ENCODE measurements around the gene FSTL5.

FSTL5 gene

GRCh38 chr4:161442921-161443320 lies 720.9 kb downstream of the FSTL5 start:
- Histone ChIP-seq H3F3A (ENCODE audit: insufficient read depth) (no peaks in the 10 kb centered on the region), H2AFZ (ENCODE audit: low read depth, low read length, severe bottlenecking) (no peak overlapping the region), H3K9me2 (replicated peaks; ENCODE audit: insufficient read depth, low read length) (no peaks in the 10 kb centered on the region), H3K27me3 (ENCODE audit: low read length) (no peaks in the 10 kb centered on the region), H3K9ac (ENCODE audit: low read length) (no peak overlapping the region), H3K9me3 (ENCODE audit: insufficient read depth, low read length) (no peaks in the 10 kb centered on the region), H3K4me3 (ENCODE audit: insufficient read depth, low read length, poor library complexity, severe bottlenecking) (no peak overlapping the region), H3K36me3 (ENCODE audit: low read length) (no peaks in the 10 kb centered on the region), H4K20me1 (ENCODE audit: low read depth, low read length) (no peaks in the 10 kb centered on the region), H3K79me2 (ENCODE audit: insufficient read depth, low read length) (no peaks in the 10 kb centered on the region), H3K4me2 (ENCODE audit: low read depth, low read length, poor library complexity, severe bottlenecking) (no peak overlapping the region), H3K27ac (ENCODE audit: low read depth, low read length) (no peak overlapping the region)
- no peak for TF ChIP-seq EZH2phosphoT487 (conservative IDR thresholded peaks at IDR 0.05; ENCODE audit: low read length)
- TF ChIP-seq CTCF (IDR thresholded peaks at IDR 0.05; ENCODE audit: insufficient read depth, low read length, poor library complexity, severe bottlenecking), result no peak

- no peak overlapping the region for H2AFZ ChIP-seq (ENCODE audit: low read depth, low read length, severe bottlenecking)
- H3K4me2 ChIP-seq (ENCODE audit: low read depth, low read length, poor library complexity, severe bottlenecking), result no peak overlapping the region
- no peaks in the 10 kb centered on the region for H3K9me2 ChIP-seq (replicated peaks; ENCODE audit: insufficient read depth, low read length)
- no peaks in the 10 kb centered on the region for H4K20me1 ChIP-seq (ENCODE audit: low read depth, low read length)
- no peak for TF ChIP-seq EZH2phosphoT487 (conservative IDR thresholded peaks at IDR 0.05; ENCODE audit: low read length)
- TF ChIP-seq CTCF (IDR thresholded peaks at IDR 0.05; ENCODE audit: insufficient read depth, low read length, poor library complexity, severe bottlenecking), result no peak
- H3K36me3 ChIP-seq (ENCODE audit: low read length), result no peaks in the 10 kb centered on the region
- H3K9ac ChIP-seq (ENCODE audit: low read length), result no peak overlapping the region
- H3K27me3 ChIP-seq (ENCODE audit: low read length), result no peaks in the 10 kb centered on the region
- no peaks in the 10 kb centered on the region for H3F3A ChIP-seq (ENCODE audit: insufficient read depth)
- no peaks in the 10 kb centered on the region for H3K9me3 ChIP-seq (ENCODE audit: insufficient read depth, low read length)
- H3K27ac ChIP-seq (ENCODE audit: low read depth, low read length), result no peak overlapping the region
- no peak overlapping the region for H3K4me3 ChIP-seq (ENCODE audit: insufficient read depth, low read length, poor library complexity, severe bottlenecking)
- H3K79me2 ChIP-seq (ENCODE audit: insufficient read depth, low read length), result no peaks in the 10 kb centered on the region
Measured at GRCh38 chr4:161438096-161438495, 725.7 kb downstream of the FSTL5 start.

- no peaks in the 10 kb centered on the region for H4K20me1 ChIP-seq (ENCODE audit: low read depth, low read length)
- H3K4me3 ChIP-seq (ENCODE audit: insufficient read depth, low read length, poor library complexity, severe bottlenecking), result no peak overlapping the region
- H3F3A ChIP-seq (ENCODE audit: insufficient read depth), result no peaks in the 10 kb centered on the region
- no peaks in the 10 kb centered on the region for H3K36me3 ChIP-seq (ENCODE audit: low read length)
- H3K4me2 ChIP-seq (ENCODE audit: low read depth, low read length, poor library complexity, severe bottlenecking), result no peak overlapping the region
- no peak overlapping the region for H3K27ac ChIP-seq (ENCODE audit: low read depth, low read length)
- H3K9ac ChIP-seq (ENCODE audit: low read length), result no peak overlapping the region
- H2AFZ ChIP-seq (ENCODE audit: low read depth, low read length, severe bottlenecking), result no peak overlapping the region
- H3K79me2 ChIP-seq (ENCODE audit: insufficient read depth, low read length), result no peaks in the 10 kb centered on the region
- no peaks in the 10 kb centered on the region for H3K9me2 ChIP-seq (replicated peaks; ENCODE audit: insufficient read depth, low read length)
- TF ChIP-seq CTCF (IDR thresholded peaks at IDR 0.05; ENCODE audit: insufficient read depth, low read length, poor library complexity, severe bottlenecking) (no peak), EZH2phosphoT487 (conservative IDR thresholded peaks at IDR 0.05; ENCODE audit: low read length) (no peak)
- H3K27me3 ChIP-seq (ENCODE audit: low read length), result no peaks in the 10 kb centered on the region
- no peaks in the 10 kb centered on the region for H3K9me3 ChIP-seq (ENCODE audit: insufficient read depth, low read length)
Measured at GRCh38 chr4:161428180-161428965, 735.4 kb downstream of the FSTL5 start.

Measured in SU-DHL-6 (cell line).